NCI-H187 treated with DMSO at 0.1 percent for 48 hours (cell line): ENCODE measurements around the gene C9orf78.
"Not testable (repeated sequence)": the region's sequence is repeated elsewhere in the genome, so short reads cannot be mapped to it uniquely, and the experiment has no call there.

Source experiments
- DNase-seq: peaks from one replicate; lab custom pipeline; 2025; lab: John Stamatoyannopoulos, UW

The C9orf78 gene

GRCh38 chr9:129811967-129812363 is 23.1 kb downstream of the C9orf78 start:
- DNase-seq: no peak

DNA sequence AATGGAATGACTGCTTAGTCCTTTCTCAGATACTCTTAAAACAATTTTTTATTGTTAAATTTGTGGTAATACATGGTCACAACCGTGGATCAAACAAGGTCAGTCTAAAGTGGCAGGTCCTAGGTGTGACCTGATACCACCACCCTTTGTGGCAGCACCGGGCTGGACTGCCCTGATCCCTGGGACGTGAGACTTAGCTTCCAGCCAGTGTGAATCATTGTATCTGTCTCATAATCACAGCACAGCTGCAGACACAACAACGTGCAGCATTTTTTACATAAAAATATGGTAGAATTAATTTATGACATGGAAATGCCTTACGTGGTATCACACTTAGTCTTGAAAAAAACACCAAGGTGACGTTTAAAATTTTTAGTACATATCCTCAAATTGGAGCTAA is 24.3 kb downstream of the C9orf78 start:
- no peak for DNase-seq

DNA sequence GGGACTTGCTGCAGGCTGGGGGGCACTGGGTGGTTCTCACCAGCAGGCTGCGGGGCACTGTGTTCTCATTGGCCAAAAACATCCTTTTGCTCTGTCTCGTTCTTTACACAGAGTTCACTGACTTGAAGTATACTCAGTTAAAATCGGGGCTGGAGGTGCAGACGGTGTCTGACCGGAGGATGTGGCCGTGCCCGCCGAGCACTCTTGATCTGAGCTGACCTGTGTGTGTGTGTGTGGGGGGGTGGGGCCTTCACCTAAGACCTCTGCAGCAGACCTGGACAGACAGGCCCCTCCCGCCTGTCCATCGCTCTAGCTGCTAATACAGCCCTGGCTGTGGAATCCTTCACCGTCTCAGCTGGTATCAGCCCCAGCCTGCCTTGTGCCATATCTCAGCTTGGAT is 25.0 kb downstream of the C9orf78 start:
- DNase-seq: no peak

DNA sequence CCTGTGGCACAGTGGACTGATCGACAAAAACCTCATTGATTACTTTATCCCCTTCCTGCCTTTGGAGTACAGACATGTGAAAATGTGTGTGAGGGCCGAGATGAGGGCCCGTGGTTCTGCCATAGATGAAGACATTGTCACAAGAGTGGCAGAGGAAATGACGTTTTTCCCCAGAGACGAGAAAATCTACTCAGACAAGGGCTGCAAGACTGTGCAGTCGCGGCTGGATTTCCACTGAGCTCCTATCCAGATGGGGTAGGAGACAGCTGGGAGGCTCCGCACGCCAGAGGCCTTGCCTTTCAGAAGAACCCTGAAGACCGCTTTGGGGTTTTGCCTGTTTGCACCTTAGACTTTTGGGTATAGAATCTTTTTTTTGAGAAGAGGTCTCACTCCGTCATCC is 25.7 kb downstream of the C9orf78 start:
- DNase-seq: no peak

DNA sequence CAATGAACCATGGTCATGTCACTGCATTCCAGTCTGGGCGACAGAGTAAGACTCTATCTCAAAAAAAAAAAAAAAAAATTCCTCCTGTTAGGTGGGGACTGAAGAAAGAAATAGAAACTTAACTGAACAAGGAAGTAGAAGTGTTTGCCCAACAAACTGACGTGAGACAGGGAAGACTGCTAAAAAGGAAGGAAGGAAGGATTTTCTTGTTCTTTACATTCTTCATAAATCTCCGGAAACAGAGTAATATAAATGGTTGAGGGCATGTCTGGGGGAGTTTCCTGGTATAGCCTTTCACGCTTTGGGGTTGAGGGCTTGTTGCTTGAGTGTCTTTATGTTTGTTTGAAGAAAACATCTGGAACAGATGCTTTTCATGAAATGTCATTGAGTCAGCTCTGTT is 29.0 kb downstream of the C9orf78 start:
- DNase-seq: no peak

GRCh38 chr9:129803676-129804060 is 31.4 kb downstream of the C9orf78 start:
- no peak for DNase-seq

DNA sequence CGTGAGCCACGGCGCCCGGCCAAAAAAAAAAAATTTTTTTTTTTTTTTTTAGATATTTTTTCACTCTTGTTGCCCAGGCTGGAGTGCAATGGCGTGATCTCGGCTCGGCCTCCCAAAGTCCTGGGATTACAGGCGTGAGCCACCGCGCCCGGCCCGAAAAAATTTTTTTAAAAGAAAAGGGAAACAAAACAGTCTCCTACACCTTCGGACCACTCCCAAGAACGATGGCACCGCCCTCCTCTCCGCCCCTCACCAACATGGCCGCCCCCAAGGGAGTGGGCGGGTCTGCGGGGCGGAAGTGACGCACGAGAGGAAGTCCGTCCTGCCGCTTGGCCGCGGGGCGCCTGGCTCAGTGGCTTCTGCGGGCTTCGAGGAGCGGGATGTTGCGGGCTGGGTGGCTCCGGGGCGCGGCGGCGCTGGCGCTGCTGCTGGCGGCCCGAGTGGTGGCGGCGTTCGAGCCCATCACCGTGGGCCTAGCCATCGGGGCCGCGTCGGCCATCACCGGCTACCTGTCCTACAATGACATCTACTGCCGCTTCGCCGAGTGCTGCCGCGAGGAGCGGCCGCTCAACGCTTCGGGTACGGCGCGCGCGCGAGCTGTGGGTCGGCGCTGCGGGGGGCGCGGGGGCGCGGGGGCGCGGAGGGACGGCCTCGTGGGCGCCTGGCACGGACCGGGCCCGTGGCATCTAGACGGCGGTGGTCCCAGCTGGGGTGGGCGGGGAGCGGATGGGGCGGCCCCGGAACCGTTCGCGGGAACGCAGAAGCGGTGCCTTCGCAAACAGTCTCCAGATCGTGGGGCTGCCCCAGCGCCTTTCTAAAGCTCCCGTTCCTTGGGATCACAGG is 32.0 kb downstream of the C9orf78 start, which contains the start of gene TOR1B:
Gene TOR1B (plus strand): TSS at position 352 of the 843 bp plus-strand sequence. CDS start 29 bp downstream, at position 381.
- peak; percentile 2 for DNase-seq

DNA sequence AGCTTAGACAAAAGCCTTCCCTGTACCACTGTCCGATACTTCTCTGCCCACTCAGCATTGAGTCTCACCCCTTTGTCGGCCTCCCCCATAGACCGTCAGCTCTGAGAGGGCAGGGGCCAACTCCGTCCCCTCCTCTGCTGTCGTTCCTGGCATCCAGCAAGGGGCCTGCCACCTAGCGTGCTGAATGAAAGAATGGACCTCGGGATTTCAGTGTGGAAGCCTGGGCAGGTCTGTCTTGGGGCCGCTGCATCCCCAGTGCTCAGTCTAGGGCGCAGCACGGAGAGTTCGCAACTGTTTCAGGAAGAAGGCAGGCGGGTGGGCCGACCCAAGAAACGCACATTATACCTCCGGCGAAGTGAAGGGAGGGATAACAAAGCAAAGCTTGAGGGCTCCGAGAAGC is 33.6 kb downstream of the C9orf78 start:
- DNase-seq: no peak

DNA sequence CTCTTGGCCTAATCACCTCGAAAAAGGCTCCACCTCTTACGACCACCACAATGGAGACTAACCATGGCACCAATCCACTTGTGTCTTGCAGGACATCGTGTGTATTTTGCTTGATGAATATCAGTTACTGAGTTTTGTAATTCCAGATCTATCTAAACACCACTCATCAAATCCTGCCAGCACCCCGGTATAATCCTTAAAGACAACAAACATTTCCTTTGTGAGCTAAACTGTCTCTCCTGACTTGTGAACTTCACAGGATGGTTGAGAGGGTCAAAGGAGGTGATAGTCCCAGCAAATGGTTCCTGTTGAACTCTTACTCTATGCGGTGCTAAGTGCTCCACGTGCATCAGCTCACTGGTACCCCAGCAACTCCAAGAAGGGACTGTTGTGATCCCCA is 36.1 kb downstream of the C9orf78 start:
- DNase-seq: no peak

- not testable (repeated sequence) for DNase-seq
Measured at GRCh38 chr9:129796029-129796428, 39.0 kb downstream of the C9orf78 start.

DNA sequence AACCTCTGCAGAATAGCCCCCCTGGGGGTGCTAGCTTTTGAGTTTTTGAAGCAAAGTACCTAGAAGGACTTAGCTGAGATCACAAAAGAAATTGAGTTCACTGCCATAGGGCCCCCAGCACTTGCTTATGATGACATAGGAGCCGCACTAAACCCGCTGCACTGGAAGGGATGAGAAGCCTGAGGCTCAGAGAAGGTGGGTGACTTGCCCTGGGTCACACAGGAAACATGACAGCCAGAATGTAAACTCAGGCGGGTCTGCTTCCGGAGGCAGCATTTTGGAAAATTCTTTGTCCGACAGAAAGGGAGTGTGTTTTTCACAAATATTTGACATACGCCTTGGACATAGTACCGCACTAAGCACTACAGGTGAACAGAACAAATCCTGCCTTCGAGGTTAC is 40.5 kb downstream of the C9orf78 start:
- DNase-seq: no peak

GRCh38 chr9:129786481-129786880 is 48.6 kb downstream of the C9orf78 start:
- no peak for DNase-seq

- DNase-seq: no peak
Measured at GRCh38 chr9:129785866-129786265, 49.2 kb downstream of the C9orf78 start.

GRCh38 chr9:129784970-129785369 is 50.1 kb downstream of the C9orf78 start:
- DNase-seq: not testable (repeated sequence)

DNA sequence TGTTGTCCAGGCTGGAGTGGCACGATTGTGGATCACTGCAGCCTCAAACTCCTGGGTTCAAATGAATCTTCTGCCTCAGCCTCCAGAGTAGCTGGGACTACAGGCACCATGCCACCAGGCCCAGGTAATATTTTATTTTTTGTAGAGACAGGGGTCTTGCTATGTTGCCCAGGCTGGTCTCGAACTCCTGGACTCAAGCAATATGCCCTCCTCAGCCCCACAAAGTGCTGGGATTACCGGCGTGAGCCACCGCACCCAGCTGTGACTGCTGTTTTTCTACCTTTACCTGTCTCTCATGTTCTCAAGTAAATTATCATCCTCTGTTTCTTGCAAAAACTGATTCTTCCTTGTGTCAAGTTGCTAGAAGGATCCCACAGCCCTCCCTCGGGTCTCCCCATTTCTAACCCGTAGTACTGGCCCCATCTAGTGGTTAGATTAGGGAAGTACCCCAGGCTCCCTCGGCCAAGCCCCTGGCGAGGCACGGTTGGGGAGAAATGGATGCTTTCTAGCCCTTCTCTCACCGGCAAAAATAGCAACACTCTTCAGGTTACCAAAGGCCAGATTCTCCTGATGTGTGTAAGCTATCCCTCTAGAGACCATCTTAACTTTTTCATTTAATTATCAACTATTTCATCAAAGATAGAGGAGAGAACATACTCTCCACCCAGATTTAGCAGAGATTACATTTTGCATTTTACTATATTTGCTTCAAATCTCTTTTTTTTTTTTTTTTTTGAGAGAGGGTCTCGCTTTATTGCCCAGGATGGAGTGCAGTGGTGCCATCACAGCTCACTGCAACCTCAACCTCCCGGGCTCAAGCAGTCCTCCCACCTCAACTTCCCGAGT is 51.3 kb downstream of the C9orf78 start:
- no peak for DNase-seq

GRCh38 chr9:129781981-129782380 is 53.1 kb downstream of the C9orf78 start:
- DNase-seq: no peak

DNA sequence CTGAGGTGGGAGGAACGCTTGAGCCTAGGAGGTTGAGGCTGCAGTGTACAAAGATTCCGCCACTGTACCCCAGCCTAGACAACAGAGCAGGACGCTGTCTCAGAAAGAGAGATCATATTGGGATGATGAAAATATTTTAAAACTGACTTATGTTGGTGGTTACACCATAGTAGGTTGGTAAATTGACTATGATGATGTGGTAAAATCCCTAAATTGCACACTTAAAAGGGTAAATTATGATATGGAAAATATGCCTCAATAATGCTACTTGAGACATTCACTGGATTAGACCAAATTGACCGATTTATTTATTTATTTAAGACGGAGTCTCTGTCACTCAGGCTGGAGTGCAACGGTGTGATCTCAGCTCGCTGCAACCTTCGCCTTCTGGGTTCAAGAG is 53.9 kb downstream of the C9orf78 start:
- no peak for DNase-seq

GRCh38 chr9:129779560-129780190 is 55.4 kb downstream of the C9orf78 start:
- DNase-seq: no peak

GRCh38 chr9:129778469-129778868 is 56.6 kb downstream of the C9orf78 start:
- no peak for DNase-seq

DNA sequence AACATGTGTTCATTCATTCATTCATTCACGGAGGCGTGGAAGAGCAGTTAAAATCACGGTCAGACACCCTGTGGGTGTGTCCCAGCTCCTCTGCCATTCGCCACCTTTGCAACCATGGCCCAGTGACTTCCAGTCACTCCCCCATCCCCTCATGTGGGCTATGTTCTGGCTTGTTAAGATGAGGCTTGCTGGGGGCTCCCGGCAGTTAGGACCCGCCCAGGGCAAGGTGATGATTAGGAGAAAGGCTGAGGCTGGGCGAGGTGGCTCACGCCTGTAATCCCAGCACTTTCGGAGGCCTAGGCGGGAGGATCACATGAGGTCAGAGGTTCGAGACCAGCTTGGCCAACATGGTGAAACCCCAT is 57.3 kb downstream of the C9orf78 start:
- DNase-seq: no peak
